C4-2B (cell line): ENCODE results near the gene SLC11A2.

Source experiments
- CTCF ChIP-seq: fragments of 450-650 bp; conservative IDR thresholded peaks from 2 replicates; pipeline ENCODE4 v1.5.1; 2017; ENCODE audit warnings: mild to moderate bottlenecking
- ZFX ChIP-seq: fragments of 450-650 bp; IDR thresholded peaks from 2 replicates; pipeline ENCODE4 v1.6.1; 2017

GRCh38 chr12:51000245-51000644 is 25.9 kb downstream of the SLC11A2 start:
- TF ChIP-seq CTCF (no peak), ZFX (no peak)
